ENCODE data around the gene ZNF415.

Gene ZNF415

DNA sequence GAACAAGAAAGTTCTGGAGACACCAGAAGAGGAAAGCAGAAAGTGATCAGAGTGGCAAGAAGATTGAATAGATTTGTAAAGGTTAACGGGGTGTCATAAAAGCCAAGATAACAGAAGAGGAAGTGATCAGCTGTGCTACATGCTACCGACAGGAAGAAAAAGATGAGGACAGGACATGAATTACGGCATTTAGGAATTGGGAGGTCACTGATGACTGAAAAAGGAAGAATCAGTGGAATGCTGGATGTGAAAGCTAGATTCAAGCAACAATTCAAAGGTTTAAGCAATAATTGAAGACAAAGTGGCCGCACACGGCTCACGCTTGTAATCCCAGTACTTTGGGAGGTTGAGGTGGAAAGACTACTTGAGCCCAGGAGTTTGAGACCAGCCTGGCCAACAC, 44.6 kb downstream of the ZNF415 start:
- H3K4me1 ChIP-seq (ENCODE audit: insufficient read depth, low read length, poor library complexity, severe bottlenecking), result no peaks in the 10 kb centered on the region
- no peak overlapping the region for H3K9ac ChIP-seq (ENCODE audit: low read depth, low read length, poor library complexity, severe bottlenecking)
- H3K27me3 ChIP-seq (ENCODE audit: insufficient read depth, low read length, poor library complexity, severe bottlenecking), result no peaks in the 10 kb centered on the region
- H3K9me2 ChIP-seq (replicated peaks; ENCODE audit: low read depth, low read length), result no peaks in the 10 kb centered on the region
- H3K79me2 ChIP-seq (ENCODE audit: insufficient read depth, low read length), result peaks cover 7% of the 10 kb centered on the region; the same call in 1 of the 2 replicates
- peaks cover 7% of the 10 kb centered on the region for H4K20me1 ChIP-seq (ENCODE audit: insufficient read depth, low read length, poor library complexity, severe bottlenecking)
- peaks cover 79% of the 10 kb centered on the region; the same call in 1 of the 2 replicates for H3K36me3 ChIP-seq (ENCODE audit: insufficient read depth, low read length)
- no peak overlapping the region for H2AFZ ChIP-seq (ENCODE audit: low read length)
- no peaks in the 10 kb centered on the region for H3K9me3 ChIP-seq (ENCODE audit: insufficient read depth, low read depth, low read length)
- no peak for TF ChIP-seq EZH2phosphoT487 (IDR thresholded peaks at IDR 0.05; ENCODE audit: borderline replicate concordance)
- TF ChIP-seq, protein P1, sequence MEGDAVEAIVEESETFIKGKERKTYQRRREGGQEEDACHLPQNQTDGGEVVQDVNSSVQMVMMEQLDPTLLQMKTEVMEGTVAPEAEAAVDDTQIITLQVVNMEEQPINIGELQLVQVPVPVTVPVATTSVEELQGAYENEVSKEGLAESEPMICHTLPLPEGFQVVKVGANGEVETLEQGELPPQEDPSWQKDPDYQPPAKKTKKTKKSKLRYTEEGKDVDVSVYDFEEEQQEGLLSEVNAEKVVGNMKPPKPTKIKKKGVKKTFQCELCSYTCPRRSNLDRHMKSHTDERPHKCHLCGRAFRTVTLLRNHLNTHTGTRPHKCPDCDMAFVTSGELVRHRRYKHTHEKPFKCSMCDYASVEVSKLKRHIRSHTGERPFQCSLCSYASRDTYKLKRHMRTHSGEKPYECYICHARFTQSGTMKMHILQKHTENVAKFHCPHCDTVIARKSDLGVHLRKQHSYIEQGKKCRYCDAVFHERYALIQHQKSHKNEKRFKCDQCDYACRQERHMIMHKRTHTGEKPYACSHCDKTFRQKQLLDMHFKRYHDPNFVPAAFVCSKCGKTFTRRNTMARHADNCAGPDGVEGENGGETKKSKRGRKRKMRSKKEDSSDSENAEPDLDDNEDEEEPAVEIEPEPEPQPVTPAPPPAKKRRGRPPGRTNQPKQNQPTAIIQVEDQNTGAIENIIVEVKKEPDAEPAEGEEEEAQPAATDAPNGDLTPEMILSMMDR (conservative IDR thresholded peaks at IDR 0.05; ENCODE audit: low read length), result no peak
- H3K4me3 ChIP-seq (ENCODE audit: low read length, poor library complexity, severe bottlenecking), result no peak overlapping the region
- no peak overlapping the region for H3K4me2 ChIP-seq (ENCODE audit: low read depth, low read length, poor library complexity, severe bottlenecking)
- no peaks in the 10 kb centered on the region for H3F3A ChIP-seq (ENCODE audit: low read depth)

DNA sequence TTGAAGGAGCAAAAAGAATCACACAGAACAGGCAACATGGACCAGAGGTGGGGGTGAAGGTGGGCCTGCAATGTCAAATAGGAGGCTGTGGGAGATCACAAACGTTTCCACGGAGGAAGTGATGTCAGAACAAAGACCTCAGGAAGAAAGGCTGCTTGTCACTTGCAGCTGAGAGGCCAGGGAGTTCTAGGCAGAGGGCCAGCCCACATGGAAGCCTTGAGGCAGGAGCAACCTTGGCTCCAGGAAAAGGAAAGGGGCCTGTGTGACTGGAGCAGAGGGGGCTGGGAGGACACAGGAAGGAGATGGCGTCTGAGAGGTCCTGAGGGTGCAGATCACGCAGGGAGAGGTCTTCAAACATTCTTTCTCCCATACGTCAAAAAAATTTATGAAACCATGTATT, 45.8 kb downstream of the ZNF415 start:
- Histone ChIP-seq H3K27me3 (ENCODE audit: insufficient read depth, low read length, poor library complexity, severe bottlenecking) (no peaks in the 10 kb centered on the region), H2AFZ (ENCODE audit: low read length) (no peak overlapping the region), H4K20me1 (ENCODE audit: insufficient read depth, low read length, poor library complexity, severe bottlenecking) (peaks cover 4% of the 10 kb centered on the region), H3K9me3 (ENCODE audit: insufficient read depth, low read depth, low read length) (no peaks in the 10 kb centered on the region), H3K4me3 (ENCODE audit: low read length, poor library complexity, severe bottlenecking) (no peak overlapping the region), H3K36me3 (ENCODE audit: insufficient read depth, low read length) (peaks cover 84% of the 10 kb centered on the region; the same call in 1 of the 2 replicates), H3F3A (ENCODE audit: low read depth) (no peaks in the 10 kb centered on the region), H3K4me1 (ENCODE audit: insufficient read depth, low read length, poor library complexity, severe bottlenecking) (no peaks in the 10 kb centered on the region), H3K79me2 (ENCODE audit: insufficient read depth, low read length) (no peaks in the 10 kb centered on the region; the same call in 1 of the 2 replicates), H3K9ac (ENCODE audit: low read depth, low read length, poor library complexity, severe bottlenecking) (no peak overlapping the region), H3K9me2 (replicated peaks; ENCODE audit: low read depth, low read length) (no peaks in the 10 kb centered on the region), H3K4me2 (ENCODE audit: low read depth, low read length, poor library complexity, severe bottlenecking) (no peak overlapping the region)
- TF ChIP-seq, protein P1 (conservative IDR thresholded peaks at IDR 0.05; ENCODE audit: low read length), result no peak
- no peak for TF ChIP-seq EZH2phosphoT487 (IDR thresholded peaks at IDR 0.05; ENCODE audit: borderline replicate concordance)

DNA sequence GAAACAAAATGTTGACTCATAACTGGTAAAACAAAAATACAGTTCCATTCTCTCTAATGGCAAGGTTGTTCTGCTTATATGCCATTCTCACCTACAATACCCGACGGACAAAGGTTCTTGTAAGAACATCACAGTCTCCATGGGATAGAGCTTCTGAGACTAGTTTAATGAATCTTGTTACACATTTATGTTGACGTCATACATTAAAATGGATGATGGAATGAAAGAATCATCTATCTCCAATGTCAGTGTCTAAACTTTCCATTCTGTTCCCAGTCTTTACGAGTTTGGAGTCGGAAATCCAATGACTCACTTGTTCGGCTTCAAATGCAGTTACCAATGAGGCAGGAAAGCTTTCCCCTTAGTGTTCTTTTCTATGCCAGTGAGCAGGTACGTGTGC, 47.2 kb downstream of the ZNF415 start:
- H4K20me1 ChIP-seq (ENCODE audit: insufficient read depth, low read length, poor library complexity, severe bottlenecking), result no peaks in the 10 kb centered on the region
- no peaks in the 10 kb centered on the region for H3K4me1 ChIP-seq (ENCODE audit: insufficient read depth, low read length, poor library complexity, severe bottlenecking)
- H3K9me3 ChIP-seq (ENCODE audit: insufficient read depth, low read depth, low read length), result no peaks in the 10 kb centered on the region
- no peaks in the 10 kb centered on the region for H3K9me2 ChIP-seq (replicated peaks; ENCODE audit: low read depth, low read length)
- TF ChIP-seq, protein P1 (conservative IDR thresholded peaks at IDR 0.05; ENCODE audit: low read length), result no peak
- TF ChIP-seq EZH2phosphoT487 (IDR thresholded peaks at IDR 0.05; ENCODE audit: borderline replicate concordance), result no peak
- H3K4me2 ChIP-seq (ENCODE audit: low read depth, low read length, poor library complexity, severe bottlenecking), result no peak overlapping the region
- no peaks in the 10 kb centered on the region for H3F3A ChIP-seq (ENCODE audit: low read depth)
- H3K4me3 ChIP-seq (ENCODE audit: low read length, poor library complexity, severe bottlenecking), result no peak overlapping the region
- no peaks in the 10 kb centered on the region for H3K27me3 ChIP-seq (ENCODE audit: insufficient read depth, low read length, poor library complexity, severe bottlenecking)
- H3K79me2 ChIP-seq (ENCODE audit: insufficient read depth, low read length), result no peaks in the 10 kb centered on the region; the same call in 1 of the 2 replicates
- peaks cover 74% of the 10 kb centered on the region; the same call in 1 of the 2 replicates for H3K36me3 ChIP-seq (ENCODE audit: insufficient read depth, low read length)
- no peak overlapping the region for H2AFZ ChIP-seq (ENCODE audit: low read length)
- H3K9ac ChIP-seq (ENCODE audit: low read depth, low read length, poor library complexity, severe bottlenecking), result no peak overlapping the region
